ENCODE data around the gene PGBD2.
"Not testable (repeated sequence)": the region's sequence is repeated elsewhere in the genome, so short reads cannot be mapped to it uniquely, and the experiment has no call there.

PGBD2 gene

DNA sequence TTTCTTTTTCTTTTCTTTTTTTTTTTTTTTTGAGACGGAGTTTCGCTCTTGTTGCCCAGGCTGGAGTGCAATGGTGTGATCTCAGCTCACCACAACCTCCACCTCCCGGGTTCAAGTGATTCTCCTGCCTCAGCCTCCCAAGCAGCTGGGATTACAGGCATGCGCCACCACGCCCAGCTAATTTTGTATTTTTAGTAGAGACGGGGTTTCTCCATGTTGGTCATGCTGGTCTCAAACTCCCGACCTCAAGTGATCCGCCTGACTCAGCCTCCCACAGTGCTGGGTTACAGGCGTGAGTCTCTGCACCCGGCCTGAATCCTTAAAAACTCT lies 16.2 kb upstream of the PGBD2 start:
- not testable (repeated sequence) for DNase-seq

DNA sequence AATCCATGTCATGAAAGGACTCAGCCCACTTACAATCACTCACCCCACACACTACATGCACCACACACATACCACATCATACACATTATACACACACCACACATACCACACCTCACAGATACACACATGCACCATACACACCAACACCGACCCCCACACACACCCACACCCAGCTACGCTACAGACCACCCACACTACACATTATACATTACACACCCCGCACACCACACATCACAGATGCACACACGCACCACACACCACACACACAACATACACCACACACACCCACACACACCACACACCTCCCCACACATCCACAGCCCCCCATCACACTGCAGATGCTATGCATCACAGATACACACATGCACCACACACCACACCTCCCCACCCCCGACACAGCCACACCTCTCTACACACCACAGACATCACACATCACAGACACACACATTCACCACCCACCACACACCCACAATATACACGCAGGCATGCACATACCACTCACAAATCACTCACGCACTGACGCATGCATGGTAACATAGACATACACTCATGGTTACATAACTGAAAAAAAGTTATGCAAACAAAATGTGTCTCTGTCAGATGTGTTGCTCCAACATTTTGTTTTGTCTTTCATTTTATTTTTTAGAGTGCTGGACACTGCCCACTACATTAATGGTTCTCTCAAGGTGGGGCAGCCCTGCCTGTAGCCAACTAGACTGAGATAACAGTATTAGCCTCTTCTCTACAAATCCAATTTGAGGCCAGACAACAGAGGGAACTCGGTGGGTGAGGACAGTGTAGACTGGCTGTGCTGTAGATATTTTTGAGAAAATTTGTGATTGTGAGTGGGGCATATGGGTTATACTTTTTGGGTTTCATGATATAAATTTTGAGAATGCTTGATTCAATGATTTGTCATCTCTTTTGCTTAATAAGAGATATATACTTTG lies 15.2 kb upstream of the PGBD2 start:
- no peak for DNase-seq

DNA sequence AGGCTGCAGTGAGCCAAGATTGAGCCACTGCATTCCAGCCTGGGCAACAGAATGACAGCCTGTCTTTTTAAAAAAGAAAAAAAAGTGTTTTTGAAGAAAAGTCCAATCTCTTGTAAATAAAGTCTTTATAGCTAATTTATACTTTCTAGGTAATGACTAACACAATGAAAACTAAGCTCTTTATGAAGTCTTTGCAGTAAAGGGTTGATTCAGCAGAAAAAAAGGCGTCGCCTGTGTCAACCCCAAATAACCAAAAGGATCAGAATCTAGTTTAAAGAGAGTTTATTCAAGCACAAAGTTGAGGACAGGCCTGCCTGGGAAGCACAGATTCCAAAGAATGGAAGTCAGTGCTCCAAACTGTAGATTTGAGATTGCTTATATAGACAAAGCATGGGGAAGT lies 14.3 kb upstream of the PGBD2 start:
- no peak for DNase-seq

DNA sequence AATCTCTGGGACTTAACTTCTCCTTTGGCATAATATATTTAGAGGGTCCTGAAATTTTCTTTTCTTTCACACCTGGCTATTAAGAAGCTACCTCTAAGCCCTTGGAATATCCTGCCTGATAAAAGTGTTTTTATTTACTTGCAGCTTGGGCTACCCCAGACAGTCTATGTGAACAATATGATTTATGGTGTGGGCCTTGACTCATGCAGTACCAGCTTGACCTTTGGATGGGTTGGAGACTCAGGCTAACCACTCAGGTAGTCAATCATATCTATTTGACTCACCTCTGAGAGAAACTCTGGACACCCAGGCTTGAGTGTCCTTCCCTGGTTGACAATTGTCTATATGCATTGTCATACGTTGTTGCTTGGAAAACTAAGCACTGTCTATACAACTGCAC lies 13.4 kb upstream of the PGBD2 start:
- DNase-seq, result no peak

DNA sequence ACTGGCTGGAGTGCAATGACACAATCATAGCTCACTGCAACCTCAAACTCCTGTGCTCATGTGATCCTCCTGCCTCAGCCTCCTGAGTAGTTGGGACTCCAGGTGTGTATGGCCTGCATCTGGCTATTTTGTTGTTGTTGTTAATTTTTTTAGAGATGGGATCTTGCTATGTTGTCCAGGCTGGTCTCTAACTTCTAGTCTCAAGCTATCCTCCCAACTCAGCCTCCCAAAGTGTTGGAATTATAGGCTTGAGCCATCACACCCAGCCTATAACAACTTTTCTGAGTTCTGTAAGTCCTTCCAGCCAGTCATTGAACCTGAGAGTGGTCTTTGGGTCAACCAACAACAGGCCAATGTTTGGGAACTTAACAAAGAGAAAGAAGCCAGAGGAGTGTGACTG lies 11.2 kb upstream of the PGBD2 start:
- DNase-seq, result no peak

DNA sequence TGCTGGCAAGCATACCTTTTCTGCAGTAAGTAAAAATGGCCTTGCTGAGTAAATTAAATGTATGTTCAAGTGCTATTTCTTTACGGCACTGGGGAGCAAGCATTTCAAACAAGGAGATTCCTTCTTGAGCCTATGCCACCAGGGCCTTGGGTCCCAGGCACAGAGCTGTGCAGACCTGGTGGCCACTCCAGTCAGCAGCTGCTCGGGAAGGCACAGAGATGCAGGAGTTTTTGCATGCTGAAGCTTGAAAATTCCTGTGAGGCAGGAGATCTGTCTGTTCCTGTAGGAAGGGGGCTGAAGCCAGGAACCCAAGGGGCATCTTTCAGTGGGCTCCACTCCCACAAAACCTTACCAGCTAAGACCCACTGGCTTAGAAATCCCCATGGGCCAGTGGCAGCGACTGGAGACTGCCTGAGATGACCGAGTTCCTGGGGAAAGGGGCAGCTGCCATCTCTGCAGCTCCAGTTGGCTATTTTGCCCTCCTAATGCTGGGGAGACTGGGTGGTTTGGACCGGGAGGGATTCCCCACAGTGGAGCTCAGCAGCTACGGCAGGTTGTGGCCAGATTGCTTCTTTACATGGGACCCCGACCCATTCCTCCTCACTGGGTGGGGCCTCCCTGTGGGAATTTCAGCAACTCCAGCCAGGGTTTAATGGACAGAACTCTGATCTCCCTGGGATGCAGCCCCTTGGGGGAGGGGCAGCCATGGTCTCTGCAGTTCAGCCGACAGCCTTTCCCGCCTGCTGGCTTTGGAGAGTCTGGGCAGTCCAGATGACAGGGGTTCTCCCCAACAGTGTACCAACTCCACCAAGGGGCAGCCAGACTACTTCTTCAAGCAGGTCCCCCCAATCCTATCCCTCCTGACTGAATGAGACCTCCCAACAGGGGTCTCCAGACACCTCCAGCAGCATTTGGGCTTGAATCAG lies 8.4 kb upstream of the PGBD2 start:
- DNase-seq, result no peak

DNA sequence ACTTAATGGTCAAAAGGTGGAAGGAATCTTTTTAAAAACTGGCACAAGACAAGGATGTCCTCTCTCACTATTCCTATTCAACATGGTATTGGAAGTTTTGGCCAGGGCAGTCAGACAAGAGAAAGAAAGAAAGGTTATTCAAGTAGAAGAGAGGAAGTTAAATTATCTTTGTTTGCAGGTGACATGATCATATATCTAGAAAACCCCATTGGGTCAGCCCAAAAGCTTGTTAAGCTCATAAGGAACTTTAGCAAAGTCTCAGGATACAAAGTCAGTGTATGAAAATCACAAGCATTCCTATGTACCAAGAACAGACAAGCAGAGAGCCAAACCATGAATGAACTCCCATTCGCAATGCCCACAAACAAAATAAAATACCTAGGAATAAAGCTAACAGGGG lies 5.4 kb upstream of the PGBD2 start:
- DNase-seq, result no peak

DNA sequence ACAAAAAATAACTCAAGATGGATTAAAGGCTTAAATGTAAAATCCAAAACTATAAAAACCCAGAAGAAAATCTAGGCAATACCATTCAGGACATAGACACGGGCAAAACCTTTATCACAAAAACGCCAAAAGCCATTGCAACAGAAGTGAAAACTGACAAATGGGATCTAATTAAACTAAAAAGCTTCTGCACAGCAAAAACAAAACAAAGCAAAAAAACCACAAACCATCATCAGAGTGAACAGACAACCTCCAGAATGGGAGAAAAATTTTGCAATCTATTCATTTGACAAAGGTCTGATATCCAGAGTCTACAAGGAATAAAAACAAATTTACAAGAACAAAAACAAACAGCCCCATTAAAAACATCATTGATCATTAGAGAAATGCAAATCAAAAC lies 4.5 kb upstream of the PGBD2 start:
- no peak for DNase-seq

DNA sequence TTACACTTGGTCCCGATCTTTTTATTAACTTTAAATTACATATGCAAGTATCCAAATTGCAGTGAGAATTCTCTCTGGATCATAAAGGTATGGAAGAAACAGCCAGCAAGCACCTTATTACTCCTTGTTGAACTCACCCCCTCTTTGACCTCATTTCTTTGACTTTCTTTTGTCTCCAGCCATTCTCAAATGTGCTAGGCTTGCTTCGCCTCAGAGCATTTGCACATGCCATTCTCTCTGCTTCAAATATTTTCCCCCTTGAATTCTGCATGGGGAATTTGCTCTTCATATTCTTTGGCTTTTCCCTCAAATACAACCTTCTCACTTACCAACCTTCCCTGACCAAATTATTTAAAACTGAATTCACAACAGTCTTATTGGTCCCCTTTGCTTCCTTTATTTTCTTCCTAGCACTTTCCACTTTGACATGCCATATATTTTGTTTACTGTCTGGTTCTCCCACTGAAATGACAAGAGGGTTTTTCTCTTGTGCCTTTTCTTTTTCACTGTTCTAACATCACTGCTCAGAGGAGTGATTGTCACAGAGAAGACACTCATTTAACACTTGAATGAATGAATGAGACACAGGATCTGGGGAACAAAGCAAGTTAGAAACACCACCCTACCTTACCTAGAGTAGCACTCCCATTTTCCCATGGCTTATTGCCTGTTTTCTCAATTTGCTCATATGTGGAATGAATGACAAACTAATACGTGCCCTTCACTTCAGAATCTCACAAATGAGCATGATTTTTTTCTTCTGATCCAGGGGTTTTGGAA lies 1.4 kb upstream of the PGBD2 start:
- DNase-seq, result no peak

DNA sequence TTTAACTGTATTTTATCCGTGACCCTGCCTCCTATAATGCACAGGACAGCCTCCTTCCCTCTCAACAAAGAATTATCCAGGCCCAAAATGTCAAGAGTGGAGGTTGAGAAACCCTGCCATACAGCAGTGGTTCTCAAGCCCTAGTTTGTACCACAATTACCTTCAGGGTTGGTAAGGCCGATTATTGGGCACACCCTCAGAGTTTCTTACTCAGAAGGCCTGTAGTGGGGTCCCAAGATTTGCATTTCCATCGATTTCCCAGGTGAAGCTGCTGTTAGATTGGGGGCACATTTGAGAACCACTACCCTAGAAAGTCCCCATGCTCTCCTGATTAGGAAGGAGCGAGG lies 400 bp upstream of the PGBD2 start:
- no peak for DNase-seq

DNA sequence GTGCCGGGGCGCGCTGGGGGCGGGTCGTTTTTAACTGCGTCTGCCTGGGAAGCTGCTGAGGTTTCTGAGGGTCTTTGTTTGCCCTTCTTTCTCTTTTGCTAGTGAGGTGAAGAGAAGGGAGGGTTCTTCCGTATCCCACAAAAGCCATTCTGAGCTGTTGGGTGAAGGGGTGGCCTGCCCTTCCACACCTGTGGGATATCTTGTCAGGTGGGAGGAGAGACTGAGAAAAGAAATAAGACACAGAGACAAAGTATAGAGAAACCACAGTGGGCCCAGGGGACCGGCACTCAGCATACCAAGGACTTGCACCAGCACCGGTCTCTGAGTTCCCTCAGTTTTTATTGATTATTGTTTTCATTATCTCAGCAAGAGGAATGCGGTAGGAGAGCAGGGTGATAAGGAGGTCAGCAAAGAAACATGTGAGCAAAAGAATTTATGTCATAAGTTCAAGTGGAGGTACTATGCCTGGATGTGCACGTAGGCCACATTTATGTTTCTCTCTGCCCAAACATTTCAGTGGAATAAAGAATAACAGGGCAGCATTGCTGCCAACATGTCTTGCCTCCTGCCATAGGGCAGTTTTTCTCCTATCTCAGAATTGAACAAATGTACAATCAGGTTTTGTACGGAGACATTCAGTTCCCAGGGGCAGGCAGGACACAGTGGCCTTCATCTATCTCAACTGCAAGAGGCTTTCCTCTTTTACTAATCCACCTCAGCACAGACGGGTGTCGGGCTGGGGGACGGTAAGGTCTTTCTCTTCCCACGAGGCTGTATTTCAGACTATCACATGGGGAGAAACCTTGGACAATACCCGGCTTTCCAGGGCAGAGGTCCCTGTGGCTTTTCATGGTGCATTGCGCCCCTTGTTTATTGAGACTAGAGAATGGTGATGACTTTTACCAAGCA lies 972 bp downstream of the PGBD2 start:
- no peak for DNase-seq

DNA sequence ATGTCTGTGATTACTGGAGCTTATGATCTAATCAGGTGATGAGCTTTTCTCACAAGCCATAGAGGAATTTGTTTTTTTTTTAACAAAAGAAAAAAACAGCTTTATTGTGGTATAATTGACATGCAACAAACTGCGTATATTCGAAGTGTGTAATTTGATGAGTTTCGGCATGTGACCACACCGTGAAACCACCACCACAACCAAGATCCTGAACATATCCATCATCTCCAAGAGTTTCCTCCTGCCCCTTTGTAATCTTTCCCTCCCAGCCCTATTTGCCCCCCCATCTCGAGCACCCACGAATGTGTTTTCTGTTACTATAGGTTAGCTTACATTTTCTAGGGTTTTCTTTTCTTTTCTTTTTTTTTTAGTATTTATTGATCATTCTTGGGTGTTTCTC lies 4.7 kb downstream of the PGBD2 start:
- no peak for DNase-seq

DNA sequence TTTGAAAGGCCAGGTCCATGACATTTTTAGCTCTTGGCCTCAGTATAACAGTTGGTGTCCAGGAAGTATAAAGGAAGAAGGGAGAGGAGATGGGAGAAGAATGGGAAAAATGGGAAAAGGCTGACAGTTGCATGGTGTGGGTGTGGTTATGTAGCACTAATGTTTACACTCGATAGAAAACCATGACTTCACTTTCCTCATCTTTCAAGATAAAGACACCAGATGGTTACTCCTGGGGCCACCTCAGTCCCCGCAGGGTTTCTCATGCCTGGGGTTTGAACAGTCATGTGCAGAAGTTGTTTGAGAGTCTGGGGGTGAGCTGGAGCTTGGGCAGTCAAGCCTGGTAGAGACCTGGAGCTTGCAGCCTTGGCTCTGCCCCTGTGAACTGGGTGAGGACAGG lies 7.9 kb downstream of the PGBD2 start:
- DNase-seq, result no peak

DNA sequence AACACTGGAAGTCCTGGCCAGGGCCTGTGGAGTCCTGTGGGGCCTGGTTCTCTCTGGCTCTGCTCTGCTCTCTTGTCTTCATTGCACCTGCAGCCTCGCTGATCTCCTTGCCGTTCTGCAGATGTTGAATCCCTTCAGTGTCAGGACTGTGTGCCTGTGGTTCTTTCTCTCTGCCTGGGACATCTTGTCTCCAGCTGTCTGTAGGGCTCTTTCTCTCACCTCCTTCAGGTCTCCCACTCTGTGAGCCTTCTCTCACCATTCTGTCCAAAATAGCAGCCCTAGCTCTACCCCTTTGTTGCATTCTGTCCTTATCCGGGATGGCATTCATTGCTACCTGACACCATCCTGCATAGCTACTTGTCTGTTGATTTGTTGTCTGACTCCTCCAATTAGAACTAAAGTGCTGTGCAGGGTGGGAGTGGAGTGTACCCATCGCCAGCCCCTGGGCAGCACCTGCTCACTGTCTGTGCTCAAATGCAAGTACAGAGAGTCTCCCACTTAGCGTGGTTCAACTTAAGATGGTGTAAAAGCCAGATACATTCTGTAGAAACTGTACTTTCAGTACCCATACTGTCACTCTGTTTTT lies 8.9 kb downstream of the PGBD2 start:
- DNase-seq, result no peak

DNA sequence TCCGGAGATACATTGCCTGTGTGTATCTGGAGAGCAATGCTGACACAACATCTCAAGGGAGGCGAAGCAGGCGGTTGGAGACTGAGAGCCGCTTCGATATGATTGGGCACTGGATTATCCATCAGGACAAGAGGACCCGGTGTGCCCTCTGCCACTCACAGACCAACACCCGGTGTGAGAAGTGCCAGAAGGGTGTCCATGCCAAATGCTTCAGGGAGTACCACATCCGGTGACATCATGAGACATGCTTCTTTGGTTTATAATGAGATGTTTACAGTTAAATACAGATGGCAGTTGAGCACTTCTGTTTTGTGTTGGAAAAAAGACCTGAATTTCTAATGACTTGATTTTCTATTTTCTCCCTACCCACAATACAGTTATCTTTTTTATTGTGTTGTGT lies 12.1 kb downstream of the PGBD2 start:
- DNase-seq, result no peak

DNA sequence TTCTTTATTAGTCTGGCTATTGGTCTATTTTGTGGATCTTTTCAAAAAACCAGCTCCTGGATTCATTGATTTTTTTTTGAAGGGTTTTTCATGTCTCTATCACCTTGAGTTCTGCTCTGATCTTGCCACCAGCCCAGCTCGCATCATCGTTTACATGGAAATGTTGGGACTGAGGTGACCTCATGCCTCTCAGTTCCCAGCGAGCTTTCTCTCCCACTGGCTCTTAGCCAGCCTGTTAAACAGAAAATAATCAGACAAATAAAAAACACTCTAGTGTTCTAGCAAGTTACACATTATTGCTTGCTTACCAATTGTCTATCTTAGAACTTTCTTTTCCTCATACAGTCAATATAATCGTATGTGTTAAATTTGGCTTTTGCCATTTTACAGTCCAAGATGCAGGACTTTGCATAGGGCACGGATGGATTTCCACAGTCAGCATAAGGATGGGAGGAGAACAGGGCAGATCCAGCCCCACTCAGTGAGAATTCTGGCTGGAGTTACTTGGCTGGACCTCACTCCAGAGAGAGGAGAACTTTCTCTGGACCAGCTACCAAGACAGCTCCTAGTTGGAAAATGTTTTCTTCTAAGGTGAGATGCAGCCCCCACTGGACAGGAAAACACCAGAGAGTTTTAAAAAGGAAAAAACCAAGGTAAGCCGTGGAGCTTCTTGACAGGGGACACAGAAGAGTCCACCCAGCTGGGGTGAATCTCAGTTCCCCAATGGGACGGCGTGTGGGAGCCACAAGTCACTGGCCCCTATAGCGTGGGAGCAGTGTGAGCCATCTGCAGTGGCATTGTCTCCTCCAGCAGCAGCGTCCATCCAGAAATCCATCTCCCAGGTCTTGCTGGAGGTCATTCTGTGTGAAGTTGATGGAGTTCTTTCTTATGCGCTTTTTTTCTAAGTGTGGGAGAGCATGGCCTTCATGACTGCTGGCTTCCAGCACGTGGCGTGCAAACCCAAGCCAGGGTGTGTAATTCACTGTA lies 17.6 kb downstream of the PGBD2 start:
- no peak for DNase-seq

DNA sequence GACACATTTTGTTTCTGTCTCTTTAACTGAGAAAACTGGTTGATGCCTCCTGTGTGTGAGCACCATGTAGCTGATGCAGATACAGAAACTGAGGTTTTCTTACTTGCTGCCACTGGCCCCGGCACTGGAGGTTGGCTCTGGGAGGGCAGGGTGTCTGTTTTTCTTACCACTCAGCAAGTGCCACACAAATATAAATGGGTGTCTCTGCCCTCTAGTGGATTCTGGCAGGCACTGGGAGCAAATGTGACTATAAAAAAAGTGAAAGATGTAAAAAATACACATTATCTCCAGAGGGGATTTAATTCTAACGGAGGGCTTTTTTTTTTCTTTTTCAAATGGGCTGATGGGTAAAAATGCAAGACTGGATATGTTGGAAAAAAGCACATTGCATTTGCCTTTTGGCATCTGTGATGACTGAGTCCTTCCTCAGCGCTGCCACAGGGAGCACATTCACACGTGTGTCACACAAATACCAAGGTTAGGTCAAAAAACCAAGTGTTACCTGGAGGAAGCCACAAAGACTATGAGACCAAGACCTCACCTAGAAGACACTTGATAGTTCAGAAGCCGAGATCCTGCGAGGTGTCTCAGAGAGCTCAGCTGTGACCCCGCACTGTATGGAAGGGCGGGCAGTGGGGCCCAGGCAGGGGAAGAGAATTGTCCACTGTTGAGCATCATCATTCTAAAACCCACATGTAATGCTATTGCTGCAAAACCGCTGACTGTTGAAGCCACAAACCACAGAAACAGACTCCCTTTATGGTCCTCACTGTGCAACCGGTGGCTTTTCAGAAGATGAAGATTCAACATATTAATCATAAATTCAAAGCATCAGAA lies 18.9 kb downstream of the PGBD2 start:
- DNase-seq, result peak; percentile 10

DNA sequence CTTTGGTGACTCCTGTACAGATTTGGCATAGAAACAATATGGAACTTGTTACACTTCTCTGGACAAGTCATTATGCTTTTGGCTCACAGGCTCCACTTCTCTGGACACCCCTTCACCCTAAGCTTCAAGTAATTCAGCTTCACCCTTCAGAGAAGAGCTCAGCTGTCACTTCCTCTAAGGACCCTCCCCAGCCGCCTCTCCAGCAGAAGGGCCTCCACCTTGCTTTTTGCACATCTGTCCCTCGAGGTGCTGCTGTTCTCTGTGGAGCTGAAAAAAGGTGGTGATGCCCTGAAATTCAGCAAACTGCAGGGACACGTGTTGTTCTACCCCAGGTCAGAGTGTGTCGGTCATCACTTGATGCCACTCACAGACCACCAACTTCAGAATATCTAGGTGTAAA lies 19.8 kb downstream of the PGBD2 start:
- not testable (repeated sequence) for DNase-seq

DNA sequence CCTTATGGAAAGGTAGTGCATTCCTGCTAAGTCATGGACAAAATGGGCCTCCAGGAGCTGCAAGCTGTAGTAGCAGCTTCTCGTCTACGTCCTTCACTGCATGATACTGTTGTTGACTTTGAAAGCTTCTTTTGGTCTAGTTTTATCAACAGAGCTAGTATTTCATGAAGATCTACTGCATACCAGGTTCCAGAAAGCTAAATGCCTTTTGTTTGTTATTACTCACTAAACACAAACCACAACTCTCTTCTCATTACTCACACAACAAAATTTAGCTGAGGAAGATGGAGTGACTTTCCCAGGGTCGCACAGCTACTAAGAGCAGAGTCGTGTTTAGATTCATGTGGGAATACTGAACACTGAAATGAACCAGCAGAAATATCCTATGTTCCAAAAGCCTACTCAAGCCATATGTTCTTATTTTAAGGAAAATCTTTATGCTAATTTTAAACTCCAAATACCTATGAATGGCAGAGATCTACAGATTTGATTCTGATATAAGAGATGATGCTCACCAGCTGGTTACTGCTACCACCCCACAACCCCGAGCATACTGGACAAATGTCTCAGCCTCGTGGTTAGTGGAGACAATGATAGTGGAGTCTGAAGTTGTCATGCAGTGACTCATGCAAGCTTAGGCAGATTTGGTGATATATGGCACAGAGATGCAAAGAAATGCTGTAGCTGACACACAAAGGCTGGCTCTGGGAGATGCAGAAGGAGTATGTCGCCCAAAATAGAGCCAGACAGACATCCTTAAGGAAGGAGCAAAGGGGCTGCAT lies 20.6 kb downstream of the PGBD2 start:
- no peak for DNase-seq

Measured in NCI-H1105 (cell line).